HG02970 (cell line): Measurements from ENCODE around the gene R3HDM4.

ENCODE experiments used
- ATAC-seq: cut with Tn5 transposase; IDR thresholded peaks from one replicate; pipeline ENCODE4 v1.9.1; 2021; ENCODE audit warnings: mild to moderate bottlenecking, moderate library complexity, moderate number of reproducible peaks; ENCODE audit not compliant: unreplicated experiment, low FRiP score

Gene R3HDM4

GRCh38 chr19:932648-933552 lies 19.9 kb upstream of the R3HDM4 start:
- ATAC-seq = no peak

- ATAC-seq = no peak
These were observed 19.0 kb upstream of the R3HDM4 start for GRCh38 chr19:931860-932647.

GRCh38 chr19:929891-930258 lies 16.9 kb upstream of the R3HDM4 start:
- no peak for ATAC-seq

- no peak for ATAC-seq
These were observed 16.3 kb upstream of the R3HDM4 start for GRCh38 chr19:929203-929890.

- no peak for ATAC-seq
These were observed 15.6 kb upstream of the R3HDM4 start for GRCh38 chr19:928471-929202.

GRCh38 chr19:927780-928401 lies 14.9 kb upstream of the R3HDM4 start:
- no peak for ATAC-seq

- no peak for ATAC-seq
These were observed 14.3 kb upstream of the R3HDM4 start for GRCh38 chr19:927351-927779.

- ATAC-seq = no peak
These were observed 13.8 kb upstream of the R3HDM4 start for GRCh38 chr19:926589-927350.

GRCh38 chr19:926323-926588 lies 13.2 kb upstream of the R3HDM4 start:
- no peak for ATAC-seq

GRCh38 chr19:925526-926322 lies 12.7 kb upstream of the R3HDM4 start, which contains the start of gene ARID3A:
Gene ARID3A (plus strand): TSS chr19:926035. CDS start chr19:929529, 3,494 bp downstream.
- peak; percentile 55 for ATAC-seq

- ATAC-seq = no peak
These were observed 12.1 kb upstream of the R3HDM4 start for GRCh38 chr19:925087-925525.

GRCh38 chr19:924553-925086 lies 11.6 kb upstream of the R3HDM4 start:
- ATAC-seq = no peak

GRCh38 chr19:920051-920864 lies 7.2 kb upstream of the R3HDM4 start:
- peak; percentile 29 for ATAC-seq

GRCh38 chr19:919199-920050 lies 6.4 kb upstream of the R3HDM4 start:
- peak; percentile 12 for ATAC-seq

- ATAC-seq = no peak
These were observed 5.6 kb upstream of the R3HDM4 start for GRCh38 chr19:918481-919198.

- ATAC-seq = no peak
These were observed 5.1 kb upstream of the R3HDM4 start for GRCh38 chr19:918152-918437.
